Upper lobe of right lung (tissue), 1 donor: Measurements from ENCODE around the gene RHOBTB3. TPM values are rescaled to one million over a fixed set of nuclear protein-coding genes. Genes with fewer than 3 reads are reported as not detected.
"Not testable (repeated sequence)": the region's sequence is repeated elsewhere in the genome, so short reads cannot be mapped to it uniquely, and the experiment has no call there.

Experiments used
- ATAC-seq: fragments of 200-7000 bp; cut with Tn5 transposase; one replicate; pipeline ENCODE4 v1.9.1; 2020; ENCODE audit warnings: mild to moderate bottlenecking, moderate library complexity
- DNase-seq: peaks from one replicate; pipeline ENCODE4 v3.0.0-alpha.2; 2020
- H3K27ac ChIP-seq: fragments of 200-600 bp; one replicate; pipeline ENCODE4 v1.8.0; 2022
- H3K27me3 ChIP-seq: fragments of 200-600 bp; one replicate; pipeline ENCODE4 v1.8.0; 2022; ENCODE audit warnings: mild to moderate bottlenecking
- H3K36me3 ChIP-seq: fragments of 200-600 bp; one replicate; pipeline ENCODE4 v1.8.0; 2022
- H3K4me1 ChIP-seq: fragments of 200-600 bp; one replicate; pipeline ENCODE4 v1.8.0; 2022
- H3K4me3 ChIP-seq: fragments of 200-600 bp; one replicate; pipeline ENCODE4 v1.8.0; 2022; ENCODE audit warnings: mild to moderate bottlenecking
- H3K9me3 ChIP-seq: fragments of 200-600 bp; one replicate; pipeline ENCODE4 v1.8.0; 2022
- intact Hi-C: fragments of 100-400 bp; cut with DNase I; formaldehyde crosslinking; loops from one replicate; pipeline ENCODE4 v1.11.0; 2022
- total RNA-seq: library from RNA; stranded (reverse); fragmentation: NEBNext Ultra II Directional; extraction: Animal tissue kit (Norgen Biotek cat#: 25700); gene quantifications from one replicate; pipeline ENCODE4 v1.2.1, GENCODE V29; 2021
- TF ChIP-seq, protein P1 (sequence below): fragments of 200-600 bp; IDR thresholded peaks from one replicate; pipeline ENCODE4 v1.8.0; 2022; ENCODE audit warnings: antibody characterized with exemption
- donor health status: DM: no; HTN: yes; CAD: no; lungs with severe emphysema.

Gene RHOBTB3
- total RNA-seq, 1 donor from 2014 or later, result 54.2 TPM

DNA sequence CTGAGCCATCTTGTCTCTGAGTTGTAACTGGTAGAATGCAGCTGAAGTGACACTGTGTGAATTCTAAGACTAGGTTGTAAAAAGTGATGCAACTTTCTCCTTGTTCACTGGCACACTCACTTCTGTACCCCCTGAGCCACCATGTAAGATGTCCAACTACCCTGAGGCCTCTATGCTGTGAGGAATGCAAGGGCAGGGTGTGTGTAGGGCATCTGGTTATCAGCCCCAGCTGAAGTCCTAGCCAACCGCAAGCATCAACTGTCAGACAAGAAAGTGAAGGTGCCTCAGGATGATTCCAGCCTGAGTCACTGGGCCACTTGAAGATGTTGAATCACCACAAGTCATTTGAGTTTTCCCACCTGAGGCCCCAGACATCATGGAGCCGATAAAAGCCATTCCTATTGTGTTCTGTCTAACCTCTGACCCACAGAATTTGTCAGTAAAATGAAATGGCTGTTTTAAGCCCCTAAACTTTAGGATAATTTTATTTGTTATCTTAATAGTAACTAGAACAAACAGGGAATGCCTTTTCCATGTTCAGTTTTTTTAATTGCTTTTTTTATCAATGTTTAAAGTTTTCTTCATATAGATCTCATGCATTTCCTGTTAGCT, 18.7 kb upstream of the RHOBTB3 start:
- H3K4me1 ChIP-seq, result no peaks in the 10 kb centered on the region
- ATAC-seq (peak; percentile 93), DNase-seq (no peak)
- no peaks in the 10 kb centered on the region for H3K27me3 ChIP-seq
- no peaks in the 10 kb centered on the region for H3K9me3 ChIP-seq
- H3K4me3 ChIP-seq, result no peak overlapping the region
- TF ChIP-seq, protein P1, sequence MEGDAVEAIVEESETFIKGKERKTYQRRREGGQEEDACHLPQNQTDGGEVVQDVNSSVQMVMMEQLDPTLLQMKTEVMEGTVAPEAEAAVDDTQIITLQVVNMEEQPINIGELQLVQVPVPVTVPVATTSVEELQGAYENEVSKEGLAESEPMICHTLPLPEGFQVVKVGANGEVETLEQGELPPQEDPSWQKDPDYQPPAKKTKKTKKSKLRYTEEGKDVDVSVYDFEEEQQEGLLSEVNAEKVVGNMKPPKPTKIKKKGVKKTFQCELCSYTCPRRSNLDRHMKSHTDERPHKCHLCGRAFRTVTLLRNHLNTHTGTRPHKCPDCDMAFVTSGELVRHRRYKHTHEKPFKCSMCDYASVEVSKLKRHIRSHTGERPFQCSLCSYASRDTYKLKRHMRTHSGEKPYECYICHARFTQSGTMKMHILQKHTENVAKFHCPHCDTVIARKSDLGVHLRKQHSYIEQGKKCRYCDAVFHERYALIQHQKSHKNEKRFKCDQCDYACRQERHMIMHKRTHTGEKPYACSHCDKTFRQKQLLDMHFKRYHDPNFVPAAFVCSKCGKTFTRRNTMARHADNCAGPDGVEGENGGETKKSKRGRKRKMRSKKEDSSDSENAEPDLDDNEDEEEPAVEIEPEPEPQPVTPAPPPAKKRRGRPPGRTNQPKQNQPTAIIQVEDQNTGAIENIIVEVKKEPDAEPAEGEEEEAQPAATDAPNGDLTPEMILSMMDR, result no peak
- no peak overlapping the region for H3K27ac ChIP-seq
- no peaks in the 10 kb centered on the region for H3K36me3 ChIP-seq
- intact Hi-C loops, result no loop called here

DNA sequence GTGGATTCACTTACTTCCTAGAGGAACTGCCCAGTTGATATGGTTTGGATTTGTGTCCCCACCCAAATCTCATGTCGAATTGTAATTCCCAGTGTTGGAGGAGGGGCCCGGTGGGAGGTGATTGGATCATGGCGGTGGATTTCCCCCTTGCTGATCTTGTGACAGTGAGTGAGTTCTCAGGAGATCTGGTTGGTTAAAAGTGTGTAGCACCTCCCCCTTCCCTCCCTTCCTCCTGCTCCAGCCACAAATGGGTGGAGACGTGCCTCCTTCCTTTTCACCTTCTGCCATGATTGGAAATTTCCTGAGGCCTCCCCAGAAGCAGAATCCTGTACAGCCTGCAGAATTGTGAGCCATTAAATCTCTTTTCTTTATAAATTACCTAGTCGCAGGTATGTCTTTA, 17.9 kb upstream of the RHOBTB3 start:
- ATAC-seq, result not testable (repeated sequence)

DNA sequence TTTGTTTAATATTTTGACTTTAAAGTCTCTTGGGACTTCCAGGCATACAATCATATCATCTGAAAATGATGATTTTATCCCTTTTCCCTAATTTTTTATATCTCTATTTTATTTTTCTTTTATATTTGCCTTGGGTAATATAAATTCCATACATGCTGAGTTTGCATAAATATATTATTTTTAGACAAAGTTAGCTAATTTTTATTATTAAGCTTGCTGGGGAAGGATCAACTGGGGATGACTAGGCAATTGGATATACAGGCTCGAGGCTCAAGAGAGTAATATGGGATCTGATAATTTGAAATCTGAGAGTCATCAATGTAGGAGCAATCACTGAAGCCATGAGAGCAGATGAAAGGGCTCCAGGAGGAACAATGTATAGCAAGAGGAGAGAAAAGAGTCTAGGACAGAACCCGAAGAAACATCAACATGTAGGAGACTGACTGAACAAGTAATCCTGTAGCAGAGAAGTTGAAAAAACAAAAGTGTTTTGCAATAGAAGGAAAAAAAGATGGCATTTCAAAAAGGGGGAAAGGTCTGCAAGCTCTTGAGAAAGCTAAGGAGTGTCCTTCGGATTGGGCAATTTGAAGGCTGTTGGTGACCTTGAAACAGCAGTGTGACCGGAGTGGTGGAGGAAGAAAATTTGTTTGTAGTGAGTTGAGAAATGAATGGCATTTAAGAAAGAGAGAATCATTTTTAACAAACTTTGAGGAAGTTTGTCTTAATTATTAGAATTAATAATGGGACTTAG, 17.0 kb upstream of the RHOBTB3 start:
- TF ChIP-seq, protein P1, result no peak
- Histone ChIP-seq H3K27me3 (no peaks in the 10 kb centered on the region), H3K27ac (no peak overlapping the region), H3K4me1 (no peaks in the 10 kb centered on the region), H3K9me3 (no peaks in the 10 kb centered on the region), H3K36me3 (no peaks in the 10 kb centered on the region), H3K4me3 (no peak overlapping the region)
- ATAC-seq (no peak), DNase-seq (no peak)
- intact Hi-C loops, result no loop called here

More for the DNA sequence above, 17.9 kb upstream of the RHOBTB3 start:
- H3K27me3 ChIP-seq, intact Hi-C loops, H3K36me3 ChIP-seq, H3K27ac ChIP-seq, H3K4me1 ChIP-seq, DNase-seq, H3K4me3 ChIP-seq, H3K9me3 ChIP-seq: not testable (repeated sequence)

DNA sequence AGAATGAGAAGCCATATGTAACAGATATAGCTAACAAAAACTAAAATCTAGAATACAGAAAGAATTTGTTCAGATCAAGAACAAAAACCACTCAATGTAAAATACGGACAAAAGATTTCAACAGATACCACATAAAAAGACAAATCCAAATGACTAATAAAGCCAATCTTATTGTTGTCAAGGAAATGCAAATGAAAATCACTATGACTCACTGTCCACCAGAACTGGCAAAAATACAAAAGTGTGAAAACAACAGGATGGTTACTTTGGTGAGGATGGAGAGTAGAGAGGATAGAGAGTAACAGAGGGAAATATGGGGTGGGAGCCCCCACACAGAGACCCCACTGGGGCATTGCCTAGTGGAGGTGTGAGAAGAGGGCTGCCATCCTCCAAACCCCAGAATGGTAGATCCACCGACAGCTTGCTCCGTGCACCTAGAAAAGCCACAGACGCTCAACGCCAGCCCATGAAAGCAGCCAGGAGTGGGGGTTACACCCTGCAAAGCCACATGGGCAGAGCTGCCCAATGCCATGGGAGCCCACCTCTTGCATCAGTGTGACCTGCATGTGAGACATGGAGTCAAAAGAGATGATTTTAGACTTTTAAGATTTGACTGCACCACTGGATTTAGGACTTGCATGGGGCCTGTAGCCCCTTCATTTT, 15.2 kb upstream of the RHOBTB3 start:
- TF ChIP-seq, protein P1, result no peak
- Histone ChIP-seq H3K4me1 (no peaks in the 10 kb centered on the region), H3K27ac (no peak overlapping the region), H3K9me3 (no peaks in the 10 kb centered on the region), H3K36me3 (no peaks in the 10 kb centered on the region), H3K27me3 (no peaks in the 10 kb centered on the region), H3K4me3 (no peak overlapping the region)
- intact Hi-C loops, result no loop called here
- DNase-seq (no peak), ATAC-seq (no peak)

DNA sequence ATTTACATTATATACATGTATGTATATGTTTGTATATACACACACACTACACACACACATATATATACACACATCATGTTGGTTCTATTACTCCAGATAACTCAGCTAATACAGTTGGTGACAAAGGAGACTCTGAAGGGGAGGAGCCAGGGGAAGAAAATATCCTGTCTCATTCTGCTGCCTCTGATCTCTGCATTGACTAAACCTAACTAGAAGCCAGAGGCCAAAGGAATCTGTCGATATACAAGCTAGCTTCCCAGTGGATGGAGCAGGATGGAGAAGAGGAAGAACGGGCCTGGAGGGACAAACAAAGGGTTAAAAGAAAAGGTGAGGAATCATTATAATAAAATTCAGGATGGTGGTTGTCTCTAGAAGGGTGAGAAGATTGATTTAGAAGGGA, 13.7 kb upstream of the RHOBTB3 start:
- Histone ChIP-seq H3K27ac (no peak overlapping the region), H3K9me3 (no peaks in the 10 kb centered on the region), H3K4me1 (no peaks in the 10 kb centered on the region), H3K36me3 (no peaks in the 10 kb centered on the region), H3K4me3 (no peak overlapping the region), H3K27me3 (no peaks in the 10 kb centered on the region)
- TF ChIP-seq, protein P1, result no peak
- intact Hi-C loops, result no loop called here
- DNase-seq, result no peak
- ATAC-seq, result no peak

DNA sequence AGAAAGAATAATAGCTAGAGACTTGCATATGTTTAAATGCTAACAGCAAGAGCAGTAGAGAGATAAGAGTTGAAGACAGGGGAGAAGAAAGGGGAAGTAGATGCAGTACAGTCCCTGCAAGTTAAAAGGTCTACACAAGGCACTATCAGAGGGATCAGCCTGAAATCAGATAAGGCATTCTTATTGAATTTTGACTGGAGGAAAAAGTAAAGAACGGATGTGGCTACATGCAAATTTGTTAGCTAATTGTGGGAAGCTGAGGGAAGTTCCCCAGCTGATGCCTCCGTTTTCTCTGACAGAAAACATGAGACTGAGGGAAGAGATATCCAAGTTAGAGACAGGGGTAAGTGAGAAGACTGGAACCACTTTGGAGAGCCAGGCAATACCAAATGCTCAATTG, 12.9 kb upstream of the RHOBTB3 start:
- Histone ChIP-seq H3K27ac (no peak overlapping the region), H3K9me3 (no peaks in the 10 kb centered on the region), H3K4me3 (no peak overlapping the region), H3K36me3 (no peaks in the 10 kb centered on the region), H3K4me1 (no peaks in the 10 kb centered on the region), H3K27me3 (no peaks in the 10 kb centered on the region)
- TF ChIP-seq, protein P1, result no peak
- ATAC-seq (peak; percentile 49), DNase-seq (no peak)
- intact Hi-C loops, result no loop called here
